NCI-H2196 treated with DMSO at 0.1 percent for 48 hours (cell line): Measurements from ENCODE around the gene EP400.
A peak's percentile ranks its signal among the peaks of the same experiment; 100 is the strongest.
"Not testable (repeated sequence)": the region's sequence is repeated elsewhere in the genome, so short reads cannot be mapped to it uniquely, and the experiment has no call there.

Source experiments
- DNase-seq: peaks from one replicate; lab custom pipeline; 2025; ENCODE audit not compliant: unreplicated experiment; lab: John Stamatoyannopoulos, UW

EP400 gene

GRCh38 chr12:132081423-132081822 lies 131.7 kb downstream of the EP400 start:
- no peak for DNase-seq

- DNase-seq: no peak
These were observed 133.8 kb downstream of the EP400 start for GRCh38 chr12:132083614-132083940.

DNA sequence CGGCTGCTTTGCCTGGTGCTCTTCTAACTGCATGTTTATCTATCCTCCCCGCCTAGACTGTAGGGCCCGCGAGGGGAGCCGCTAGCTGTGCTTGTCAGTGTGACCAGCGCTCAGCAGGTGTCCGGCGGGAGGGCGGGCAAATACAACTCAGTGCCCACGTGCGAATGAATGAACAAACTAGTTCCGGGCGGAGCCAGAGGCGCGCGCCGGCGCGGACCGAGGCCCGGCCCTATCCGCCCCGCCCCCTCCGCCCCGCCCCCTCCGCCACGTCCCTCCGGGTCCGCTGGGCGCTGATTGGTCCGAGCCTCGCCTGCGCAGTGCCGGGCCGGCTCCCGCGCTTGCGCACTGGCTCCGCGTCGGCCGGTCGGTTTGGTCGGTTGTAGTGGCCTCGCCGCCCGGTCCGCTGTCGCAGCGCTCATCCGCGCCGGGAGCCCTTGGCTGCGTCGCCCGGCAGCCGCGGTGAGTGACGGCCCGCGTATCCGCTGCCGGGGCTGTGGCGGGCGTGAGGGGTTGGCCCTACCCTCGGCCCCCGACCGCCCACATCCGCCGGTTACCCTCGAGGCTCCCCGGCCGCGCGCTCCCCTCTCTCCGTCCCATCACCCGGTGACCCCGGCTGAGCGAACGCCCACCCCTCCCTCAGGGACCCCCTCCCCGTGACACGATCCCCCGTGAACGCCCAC lies 134.3 kb downstream of the EP400 start:
- peak; percentile 87 for DNase-seq

GRCh38 chr12:132084621-132085290 lies 135.0 kb downstream of the EP400 start:
- DNase-seq: peak; percentile 45

- no peak for DNase-seq
These were observed 135.5 kb downstream of the EP400 start for GRCh38 chr12:132085291-132085635.

DNA sequence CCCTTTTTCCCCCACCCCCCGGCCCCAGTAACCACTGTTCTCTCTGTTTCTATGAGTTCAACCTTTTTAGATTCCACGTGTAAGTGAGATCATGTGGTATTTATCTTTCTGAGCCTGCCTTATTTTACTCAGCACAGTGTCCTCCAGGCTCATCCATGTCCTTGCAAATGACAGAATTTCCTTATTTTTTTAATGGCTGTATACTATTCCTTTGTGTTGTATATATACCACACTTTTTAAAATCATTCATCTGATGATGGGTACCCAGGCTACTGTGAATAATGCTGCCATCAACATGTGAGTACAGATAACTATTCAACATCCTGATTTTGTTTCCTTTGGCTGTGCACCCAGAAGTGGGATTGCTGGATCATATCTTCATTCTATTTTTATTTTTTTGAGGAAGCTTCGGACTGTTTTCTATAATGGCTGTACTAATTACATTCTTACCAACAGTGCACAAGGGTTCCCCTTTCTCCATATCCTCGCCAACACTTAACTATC lies 139.7 kb downstream of the EP400 start:
- no peak for DNase-seq

- DNase-seq: no peak
These were observed 144.6 kb downstream of the EP400 start for GRCh38 chr12:132094269-132094891.

DNA sequence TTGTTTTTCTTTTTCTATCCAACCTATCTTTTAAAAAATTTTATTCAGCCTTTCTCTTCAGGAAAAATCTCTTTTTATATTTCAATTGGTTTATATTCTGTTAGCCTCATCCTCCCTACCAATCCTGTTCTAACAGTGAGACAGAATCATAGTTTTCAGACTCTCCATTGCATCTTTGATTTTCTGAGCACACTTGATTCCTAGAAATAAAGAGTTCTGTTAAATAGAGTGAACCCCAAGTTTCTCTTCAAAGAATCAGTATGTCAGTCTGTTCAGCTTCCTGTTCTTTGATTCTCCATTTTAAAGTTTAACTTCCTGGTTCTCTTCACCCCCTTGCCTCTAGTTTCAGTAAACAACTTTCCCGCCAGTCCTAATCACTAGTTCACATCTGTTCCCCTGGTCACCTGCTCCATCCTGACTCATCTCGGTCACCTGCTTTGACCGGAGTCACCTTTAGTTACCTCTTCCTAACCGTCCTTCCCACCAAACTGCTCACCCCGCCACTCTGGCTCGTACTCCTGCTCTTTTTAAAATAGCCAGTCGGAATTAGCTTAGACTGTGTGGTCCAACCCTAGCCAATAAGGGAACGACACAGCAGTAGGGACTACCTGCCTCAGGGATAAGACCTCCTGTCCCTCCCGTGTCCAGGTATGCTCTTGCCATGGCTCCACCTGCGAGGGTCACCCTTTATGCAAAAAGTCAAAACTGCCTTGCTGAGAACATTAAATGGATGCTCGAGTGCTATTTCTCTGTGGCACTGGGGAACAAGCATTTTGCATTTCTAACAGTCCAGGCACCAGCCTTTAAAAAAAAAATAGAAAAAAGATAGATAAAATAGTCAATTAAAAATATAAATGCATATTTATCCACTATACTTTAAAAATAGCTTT lies 146.0 kb downstream of the EP400 start:
- no peak for DNase-seq

DNA sequence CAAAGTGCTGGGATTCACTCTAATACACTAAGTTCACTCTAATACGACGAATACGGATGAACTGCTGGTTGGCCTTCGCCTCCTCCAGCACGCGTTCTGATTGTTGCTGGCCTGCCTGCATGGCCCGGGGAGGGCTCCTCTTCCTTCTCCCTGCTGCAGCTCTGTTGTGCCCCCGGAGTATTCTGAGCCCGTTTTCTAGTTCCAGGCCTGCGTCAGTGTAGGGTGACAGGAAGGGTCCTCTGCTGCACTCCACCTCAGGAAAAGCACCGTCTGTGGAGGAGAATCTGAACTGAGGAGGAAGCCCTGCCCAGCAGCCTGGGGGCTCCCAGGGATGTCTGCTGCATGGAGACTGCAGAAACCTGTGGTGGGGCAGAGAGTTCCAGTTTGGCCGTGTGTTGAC lies 150.0 kb downstream of the EP400 start:
- DNase-seq: no peak

GRCh38 chr12:132100306-132101065 lies 150.7 kb downstream of the EP400 start:
- no peak for DNase-seq

DNA sequence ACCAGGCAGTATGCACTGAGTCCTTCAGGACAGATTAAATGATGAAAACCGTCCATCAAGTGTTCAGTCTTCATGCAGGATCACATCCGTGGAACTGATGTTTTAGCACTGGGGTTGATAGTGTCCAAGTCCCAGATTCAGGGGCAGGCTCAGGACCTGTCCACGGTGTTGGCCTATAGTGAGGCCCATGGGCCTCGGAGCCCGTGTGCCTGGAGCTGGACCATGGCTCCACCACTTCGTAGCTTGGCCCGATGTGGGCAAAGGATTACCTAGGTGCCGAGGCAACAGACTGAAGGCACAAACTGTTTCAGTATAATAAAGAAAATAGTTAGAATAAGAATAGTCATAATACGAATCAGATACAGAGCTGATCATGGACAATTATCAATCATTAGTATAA lies 152.6 kb downstream of the EP400 start:
- no peak for DNase-seq

GRCh38 chr12:132103072-132103471 lies 153.3 kb downstream of the EP400 start:
- DNase-seq: not testable (repeated sequence)

DNA sequence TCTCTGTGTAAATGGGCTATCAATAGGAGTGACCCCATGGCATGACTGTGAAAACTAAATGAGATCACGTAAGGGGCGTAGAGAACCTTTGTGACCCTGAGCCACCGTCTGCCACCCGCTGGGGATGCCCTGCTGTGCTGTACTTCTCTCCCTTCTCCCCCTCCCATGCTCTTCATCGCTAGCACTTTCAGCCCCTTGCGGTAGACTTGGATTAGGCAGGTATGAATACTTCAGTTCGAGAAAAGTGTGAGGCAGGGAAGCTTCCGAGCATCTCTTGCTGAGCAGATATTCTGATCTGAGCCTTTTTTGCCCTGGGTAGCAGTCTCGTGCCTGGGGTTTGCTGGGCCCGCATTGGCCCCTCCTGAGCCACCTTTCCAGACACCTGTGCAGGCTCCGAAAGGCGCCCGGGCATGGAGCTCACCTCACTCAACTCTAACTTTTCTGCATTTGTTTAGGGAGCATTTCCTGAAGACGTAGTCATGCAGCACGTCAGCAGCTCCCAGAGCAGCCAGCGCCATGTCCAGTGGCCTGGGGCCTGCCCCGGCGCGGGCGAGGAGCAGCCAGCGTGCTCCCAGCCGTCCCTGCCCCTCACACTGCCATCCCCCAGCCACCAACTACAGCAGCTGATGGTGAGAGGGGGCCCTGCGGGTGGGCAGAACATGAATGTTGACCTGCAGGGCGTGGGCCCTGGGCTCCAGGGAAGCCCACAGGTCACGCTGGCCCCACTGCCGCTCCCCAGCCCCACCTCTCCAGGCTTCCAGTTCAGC lies 154.0 kb downstream of the EP400 start:
- DNase-seq: no peak

- no peak for DNase-seq
These were observed 155.7 kb downstream of the EP400 start for GRCh38 chr12:132105467-132105866.

- DNase-seq: no peak
These were observed 157.2 kb downstream of the EP400 start for GRCh38 chr12:132106921-132107320.

GRCh38 chr12:132108211-132108832 lies 158.6 kb downstream of the EP400 start:
- peak; percentile 4 for DNase-seq

DNA sequence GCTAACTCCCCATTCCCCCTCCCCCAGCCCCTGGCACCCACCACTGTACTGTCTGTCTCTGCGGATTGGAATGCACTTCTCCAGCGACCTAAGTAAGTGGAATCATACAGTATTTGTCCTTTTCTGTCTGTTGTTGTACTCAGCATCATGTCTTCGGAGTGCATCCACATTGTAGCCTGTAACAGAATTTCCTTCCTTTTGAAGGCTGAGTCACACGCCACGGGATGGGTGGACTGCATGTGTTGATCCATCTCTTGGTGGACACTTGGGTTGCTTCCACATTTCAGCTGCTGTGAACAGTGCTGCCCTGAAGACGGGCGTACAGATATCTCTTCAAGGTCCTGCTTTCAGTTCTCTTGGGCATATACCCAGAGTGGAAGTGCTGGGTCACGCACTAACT lies 160.0 kb downstream of the EP400 start:
- no peak for DNase-seq

DNA sequence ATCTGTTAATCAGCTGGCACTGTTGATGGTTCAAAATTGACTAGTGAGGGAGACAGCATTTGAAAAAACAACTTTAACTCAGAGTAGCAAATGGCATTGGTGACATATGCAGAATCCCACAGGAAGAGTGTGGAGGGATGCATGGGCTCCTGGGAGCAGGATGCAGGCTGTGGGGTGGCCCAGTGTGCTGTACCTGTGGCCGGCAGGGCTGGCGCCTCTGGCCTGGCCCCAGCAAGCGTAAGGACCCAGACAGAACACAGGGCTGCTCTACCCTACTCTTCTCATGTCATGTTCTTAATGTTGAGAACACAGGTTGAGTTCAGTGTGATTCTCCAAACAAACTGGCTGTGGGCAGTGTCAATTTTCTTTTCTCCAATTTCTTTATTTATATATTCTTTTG lies 160.9 kb downstream of the EP400 start:
- DNase-seq: no peak

DNA sequence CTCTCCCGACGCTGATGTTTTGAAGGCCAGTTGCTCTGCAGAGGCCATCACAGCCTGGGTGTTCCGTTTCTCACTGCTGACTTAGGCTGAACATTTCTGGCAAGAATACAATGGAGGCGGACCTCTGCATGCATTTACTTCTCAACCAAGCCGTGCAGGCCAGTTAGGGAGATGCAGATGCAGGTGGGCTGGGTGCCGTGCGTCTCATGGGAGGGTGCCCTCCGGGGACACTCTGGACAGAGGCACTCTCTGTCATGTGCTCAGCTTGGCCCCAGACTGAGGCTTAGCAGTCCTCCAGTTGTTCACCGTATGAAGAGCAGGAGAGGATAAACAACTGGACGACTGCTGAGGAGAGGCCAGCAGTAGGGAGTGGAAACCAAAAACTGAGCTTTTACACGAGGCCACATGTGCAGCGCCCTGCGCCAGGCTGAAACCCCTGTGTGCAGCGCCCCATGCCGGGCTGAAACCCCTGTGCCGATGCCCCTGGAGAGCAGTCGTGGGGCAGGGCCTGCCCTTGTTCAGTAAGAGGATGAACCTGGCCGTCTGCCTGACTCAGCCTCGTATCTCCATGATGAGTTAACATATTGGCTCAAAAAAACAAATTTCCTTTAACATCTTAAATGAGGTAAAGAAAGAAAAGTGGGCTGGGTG lies 162.0 kb downstream of the EP400 start:
- DNase-seq: no peak
